Lower leg skin (tissue), 4 donors: ENCODE data around the gene SSTR4. TPM values are rescaled to one million over a fixed set of nuclear protein-coding genes. Genes with fewer than 3 reads are reported as not detected.
A peak's percentile ranks its signal among the peaks of the same experiment; 100 is the strongest.

Experiments
- DNase-seq, 2 donors: peaks; one replicate each; pipeline ENCODE4 v3.0.0-alpha.2; 2019; ENCODE audit warnings: low spot score in 2 of 2
- H3K4me3 ChIP-seq: fragments of 200-600 bp; sonication (generic); 2 replicates; pipeline ENCODE4 v1.5.1; 2017; ENCODE audit warnings: mild to moderate bottlenecking, low read depth; ENCODE audit not compliant: poor library complexity, severe bottlenecking
- CTCF ChIP-seq, 3 donors: fragments of 450-650 bp; IDR thresholded peaks; one replicate each; pipeline ENCODE4 v1.5.1; 2016; ENCODE audit warnings: antibody characterized with exemption in 3 of 3, mild to moderate bottlenecking in 3 of 3, moderate library complexity in 2 of 3
- POLR2A ChIP-seq, 2 donors: fragments of 450-650 bp; IDR thresholded peaks; one replicate each; pipeline ENCODE4 v1.6.1; 2016 to 2017; ENCODE audit warnings: antibody characterized with exemption in 2 of 2, mild to moderate bottlenecking in 1 of 2, moderate library complexity in 1 of 2
- WGBS, 2 donors: methylation state at CpG; one replicate each; pipeline ENCODE4 v1.1.5; 2018; 5-methylcytosine and 5-hydroxymethylcytosine counted together
- intact Hi-C: fragments of 100-400 bp; cut with DNase I; formaldehyde crosslinking; loops from one replicate; pipeline ENCODE4 v1.15.0; 2023; ENCODE audit warnings: low total_unique reads
- total RNA-seq, 4 donors: library from RNA; depleted of rRNA; stranded (reverse); fragments of >200 nt; gene quantifications; one replicate each; pipeline ENCODE4 v1.1.0, GENCODE V29; 2016

SSTR4 gene
- total RNA-seq, 4 donors from 2014 or later: not detected

DNA sequence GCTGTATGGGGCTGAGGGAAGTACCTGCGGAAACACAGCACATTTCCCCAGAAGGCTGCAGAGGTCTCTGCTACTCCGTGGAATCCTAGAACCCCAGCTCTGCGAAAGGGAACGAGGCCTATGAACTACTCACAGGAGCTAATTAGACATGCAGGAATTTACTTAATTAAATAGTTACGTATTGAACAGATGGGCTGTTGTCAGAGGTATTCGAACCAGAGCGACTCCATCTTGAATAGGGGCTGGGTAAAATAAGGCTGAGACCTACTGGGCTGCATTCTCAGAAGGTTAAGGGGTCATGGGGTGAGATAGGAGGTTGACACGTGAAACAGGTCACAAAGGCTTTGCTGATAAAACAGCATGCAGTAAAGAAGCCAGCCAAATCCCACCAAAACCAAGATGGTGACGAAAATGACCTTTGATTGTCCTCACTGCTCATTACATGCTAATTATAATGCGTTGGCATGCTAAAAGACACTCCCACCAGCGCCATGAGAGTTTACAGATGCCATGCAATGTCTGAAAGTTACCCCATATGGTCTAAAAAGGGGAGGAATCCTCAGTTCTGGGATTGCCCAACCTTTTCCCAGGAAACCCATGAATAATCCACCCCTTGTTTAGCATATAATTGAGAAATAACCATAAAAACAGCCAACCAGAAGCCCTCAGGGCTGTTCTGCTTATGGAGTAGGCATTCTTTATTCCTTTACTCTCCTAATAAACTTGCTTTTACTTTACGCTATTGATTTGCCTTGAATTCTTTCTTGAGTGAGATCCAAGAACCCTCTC lies 14.7 kb upstream of the SSTR4 start:
- intact Hi-C loops: no loop called here
- H3K4me3 ChIP-seq: no peak overlapping the region
- 88 to 90% methylated on average over 12 of the region's 12 CpGs for WGBS, 2 donors
- peak in 1 of 2 donors; percentile 2 for DNase-seq
- TF ChIP-seq POLR2A (IDR thresholded peaks at IDR 0.05) (no peak), CTCF (IDR thresholded peaks at IDR 0.05) (no peak)

- peak in 1 of 2 donors; percentile 21 for DNase-seq
- TF ChIP-seq CTCF (IDR thresholded peaks at IDR 0.05) (no peak), POLR2A (IDR thresholded peaks at IDR 0.05) (no peak)
- WGBS, 2 donors: 81 to 88% methylated on average over 1 of the region's 1 CpG
- no peak overlapping the region for H3K4me3 ChIP-seq
- intact Hi-C loops: no loop called here
Measured at GRCh38 chr20:23021541-23021940, 13.6 kb upstream of the SSTR4 start.

DNA sequence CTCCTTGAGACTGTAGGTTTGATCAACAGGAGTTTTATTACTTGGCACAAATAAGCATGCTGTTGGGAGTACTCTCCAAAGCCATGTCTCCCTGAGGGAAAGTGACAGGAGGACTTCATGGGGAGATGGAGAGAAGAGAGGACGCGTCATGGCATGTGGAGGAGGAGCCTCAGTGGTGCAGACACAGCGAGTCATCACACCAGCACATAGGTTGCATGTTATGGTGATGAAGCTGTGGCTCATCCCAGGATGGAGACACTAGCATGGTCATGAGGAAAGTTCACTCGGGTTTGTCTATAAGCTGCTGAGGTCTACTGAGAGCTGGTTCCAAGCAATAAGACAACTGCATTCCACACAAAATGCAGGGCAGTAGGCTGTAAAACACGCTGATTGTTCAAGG lies 13.2 kb upstream of the SSTR4 start:
- intact Hi-C loops: no loop called here
- TF ChIP-seq CTCF (IDR thresholded peaks at IDR 0.05) (no peak), POLR2A (IDR thresholded peaks at IDR 0.05) (no peak)
- DNase-seq: peak in 1 of 2 donors; percentile 36
- 71 to 75% methylated on average over 5 of the region's 5 CpGs for WGBS, 2 donors
- no peak overlapping the region for H3K4me3 ChIP-seq

DNA sequence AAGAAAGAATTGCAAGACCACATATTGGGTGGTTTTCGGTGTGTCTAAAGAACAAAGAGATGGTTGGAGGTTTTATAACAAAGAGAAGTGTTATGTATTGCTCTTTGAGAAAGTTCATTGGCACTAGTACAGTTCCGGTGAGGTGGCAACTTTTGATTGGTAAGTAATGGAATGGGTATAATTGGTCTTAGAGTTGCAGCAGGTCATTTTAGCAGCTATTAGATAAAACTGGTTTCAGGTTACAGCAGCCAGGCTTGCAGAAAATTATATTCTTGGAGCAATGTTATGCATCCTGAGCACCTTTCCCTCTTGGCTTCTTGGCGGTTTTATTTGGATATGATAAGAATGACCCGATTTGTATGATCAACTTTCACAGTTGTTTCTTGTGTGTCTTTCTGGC lies 12.3 kb upstream of the SSTR4 start:
- no peak for DNase-seq
- WGBS, 2 donors: 87 to 89% methylated on average over 4 of the region's 4 CpGs
- TF ChIP-seq CTCF (IDR thresholded peaks at IDR 0.05): no peak
- intact Hi-C loops: no loop called here
- no peak overlapping the region for H3K4me3 ChIP-seq

DNA sequence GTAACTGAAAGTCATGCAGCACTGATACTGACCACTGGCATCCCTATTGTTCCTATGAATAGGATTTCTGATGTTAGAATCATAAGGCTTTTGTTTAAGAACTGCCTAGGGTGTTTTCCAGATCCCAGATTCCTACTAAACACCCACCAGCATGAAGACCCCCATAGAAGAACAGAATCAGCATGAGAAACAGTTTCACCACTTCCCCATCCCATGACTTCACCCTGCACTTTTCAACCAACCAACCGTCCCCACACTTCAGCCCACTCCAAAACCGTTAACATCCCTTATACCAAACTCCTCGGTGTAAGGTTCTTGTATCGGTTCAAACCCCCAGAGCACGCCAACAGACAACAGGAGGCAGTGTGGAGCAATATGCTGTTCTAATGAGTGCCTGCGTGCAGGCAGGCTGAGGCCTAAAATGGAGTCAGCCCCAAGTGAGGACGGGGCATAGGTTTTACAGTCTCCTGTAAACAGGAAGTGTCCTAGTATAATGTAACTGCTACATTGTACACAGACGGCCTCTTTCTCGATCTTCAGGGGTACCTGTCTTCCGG lies 11.4 kb upstream of the SSTR4 start:
- 90 to 94% methylated on average over 10 of the region's 10 CpGs for WGBS, 2 donors
- peak in 1 of 2 donors; percentile 10 for DNase-seq
- H3K4me3 ChIP-seq: no peak overlapping the region
- intact Hi-C loops: no loop called here
- no peak for TF ChIP-seq CTCF (IDR thresholded peaks at IDR 0.05)
- no peak for TF ChIP-seq POLR2A (IDR thresholded peaks at IDR 0.05)
